ENCODE data around the gene NRXN3. TPM values are rescaled to one million over a fixed set of nuclear protein-coding genes. Genes with fewer than 3 reads are reported as not detected.

Gene NRXN3
- total RNA-seq, 1 donor from 2014 or later: 5.9 TPM

GRCh38 chr14:78605025-78605762 is 435.0 kb downstream of the NRXN3 start:
- Mint-ChIP-seq H3K9me3 (no peaks in the 10 kb centered on the region), H3K36me3 (no peaks in the 10 kb centered on the region), H3K4me3 (no peak overlapping the region), H3K4me1 (peaks cover 2% of the 10 kb centered on the region), H3K27ac (no peak overlapping the region), H3K27me3 (ENCODE audit: insufficient read depth, low read depth) (peaks cover 5% of the 10 kb centered on the region)
- no peaks in the 10 kb centered on the region for H3K9me3 ChIP-seq (ENCODE audit: low read depth)
- DNase-seq (ENCODE audit: low spot score): no peak
- H3K36me3 ChIP-seq: no peaks in the 10 kb centered on the region
- H3K4me2 ChIP-seq: no peak overlapping the region
- no peaks in the 10 kb centered on the region for H3K27me3 ChIP-seq
- no peaks in the 10 kb centered on the region for H4K20me1 ChIP-seq (ENCODE audit: low read depth)
- H3F3A ChIP-seq (ENCODE audit: low read depth): no peaks in the 10 kb centered on the region
- H3K79me2 ChIP-seq (ENCODE audit: low read depth): no peaks in the 10 kb centered on the region
- H3K27ac ChIP-seq: no peak overlapping the region
- no peak overlapping the region for H3K4me3 ChIP-seq
- no peaks in the 10 kb centered on the region for H3K4me1 ChIP-seq
- H3K9ac ChIP-seq: no peak overlapping the region
- TF ChIP-seq EZH2 (IDR thresholded peaks at IDR 0.05) (no peak), CTCF (IDR thresholded peaks at IDR 0.05) (no peak), EZH2phosphoT487 (IDR thresholded peaks at IDR 0.05) (no peak)
- no peak overlapping the region for H2AFZ ChIP-seq (replicated peaks)

- Histone ChIP-seq H3K9ac (no peak overlapping the region), H3K9me3 (ENCODE audit: low read depth) (no peaks in the 10 kb centered on the region), H3K79me2 (ENCODE audit: low read depth) (no peaks in the 10 kb centered on the region), H4K20me1 (ENCODE audit: low read depth) (no peaks in the 10 kb centered on the region), H3K27me3 (no peaks in the 10 kb centered on the region), H3K4me3 (no peak overlapping the region), H3K4me1 (no peaks in the 10 kb centered on the region), H2AFZ (replicated peaks) (no peak overlapping the region), H3K36me3 (no peaks in the 10 kb centered on the region), H3K27ac (no peak overlapping the region), H3F3A (ENCODE audit: low read depth) (no peaks in the 10 kb centered on the region), H3K4me2 (no peak overlapping the region)
- peaks cover 5% of the 10 kb centered on the region for H3K27me3 Mint-ChIP-seq (ENCODE audit: insufficient read depth, low read depth)
- no peak overlapping the region for H3K27ac Mint-ChIP-seq
- peaks cover 4% of the 10 kb centered on the region for H3K4me1 Mint-ChIP-seq
- no peaks in the 10 kb centered on the region for H3K9me3 Mint-ChIP-seq
- no peak for DNase-seq (ENCODE audit: low spot score)
- no peak overlapping the region for H3K4me3 Mint-ChIP-seq
- H3K36me3 Mint-ChIP-seq: no peaks in the 10 kb centered on the region
- no peak for TF ChIP-seq EZH2 (IDR thresholded peaks at IDR 0.05)
- no peak for TF ChIP-seq EZH2phosphoT487 (IDR thresholded peaks at IDR 0.05)
- TF ChIP-seq CTCF (IDR thresholded peaks at IDR 0.05): no peak
Measured at GRCh38 chr14:78605897-78606500, 435.8 kb downstream of the NRXN3 start.

GRCh38 chr14:78608998-78609787 is 439.0 kb downstream of the NRXN3 start:
- H3F3A ChIP-seq (ENCODE audit: low read depth): no peaks in the 10 kb centered on the region
- no peak for DNase-seq (ENCODE audit: low spot score)
- no peak overlapping the region for H2AFZ ChIP-seq (replicated peaks)

More at GRCh38 chr14:78608998-78609787, 439.0 kb downstream of the NRXN3 start:
- Histone ChIP-seq H3K9ac (no peak overlapping the region), H3K4me3 (no peak overlapping the region), H3K27ac (no peak overlapping the region), H3K4me1 (peaks cover 6% of the 10 kb centered on the region), H3K27me3 (no peaks in the 10 kb centered on the region), H3K9me3 (ENCODE audit: low read depth) (no peaks in the 10 kb centered on the region), H4K20me1 (ENCODE audit: low read depth) (no peaks in the 10 kb centered on the region), H3K36me3 (no peaks in the 10 kb centered on the region), H3K4me2 (no peak overlapping the region), H3K79me2 (ENCODE audit: low read depth) (no peaks in the 10 kb centered on the region)
- TF ChIP-seq EZH2phosphoT487 (IDR thresholded peaks at IDR 0.05) (no peak), EZH2 (IDR thresholded peaks at IDR 0.05) (no peak), CTCF (IDR thresholded peaks at IDR 0.05) (no peak)
- Mint-ChIP-seq H3K36me3 (no peaks in the 10 kb centered on the region), H3K27me3 (ENCODE audit: insufficient read depth, low read depth) (peaks cover 2% of the 10 kb centered on the region), H3K27ac (no peak overlapping the region), H3K4me1 (peaks cover 7% of the 10 kb centered on the region), H3K9me3 (no peaks in the 10 kb centered on the region), H3K4me3 (no peak overlapping the region)
